ENCODE measurements around the gene COL26A1. TPM values are rescaled to one million over a fixed set of nuclear protein-coding genes. Genes with fewer than 3 reads are reported as not detected.

COL26A1 gene
- total and polyA plus RNA-seq, 2 experiments from 2014 or later: 11.6 to 19.1 TPM

DNA sequence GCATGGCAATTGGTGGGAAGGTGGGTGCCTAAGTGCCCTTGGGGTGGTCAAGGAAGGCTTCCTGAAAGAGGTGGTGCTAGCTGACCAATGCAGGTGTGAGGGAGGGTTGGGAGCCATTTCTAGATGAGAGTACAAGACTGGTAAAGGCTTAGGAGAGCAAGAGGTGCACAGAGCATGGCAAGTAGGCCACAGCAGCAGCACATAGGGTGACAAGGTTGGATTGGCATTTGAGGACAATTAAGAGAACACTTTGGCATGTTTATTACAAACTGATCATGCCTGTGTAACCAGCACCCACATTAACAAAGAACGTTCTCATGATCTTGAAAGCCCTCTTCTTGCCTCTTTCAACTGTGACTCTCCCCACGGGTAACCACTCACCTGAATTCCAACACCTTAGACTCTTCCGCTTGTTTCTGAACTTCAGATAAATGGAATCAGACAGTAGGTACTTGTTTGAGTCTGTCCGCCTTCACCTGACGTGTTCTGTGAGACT, 158.8 kb downstream of the COL26A1 start:
- Histone ChIP-seq H3K79me2 (no peaks in the 10 kb centered on the region), H3K4me1 (ENCODE audit: insufficient read depth) (peaks cover 6% of the 10 kb centered on the region), H3K36me3 (replicated peaks; ENCODE audit: insufficient read depth, low read depth) (no peaks in the 10 kb centered on the region), H3K4me2 (no peak overlapping the region), H3K4me3 (no peak overlapping the region), H3K9me3 (ENCODE audit: low read depth) (no peaks in the 10 kb centered on the region), H4K20me1 (ENCODE audit: insufficient read depth, poor library complexity, severe bottlenecking) (no peaks in the 10 kb centered on the region), H3K27ac (no peak overlapping the region), H3K27me3 (no peaks in the 10 kb centered on the region), H2AFZ (no peak overlapping the region), H3K9me2 (replicated peaks; ENCODE audit: insufficient read depth) (no peaks in the 10 kb centered on the region)
- TF ChIP-seq, protein P1, sequence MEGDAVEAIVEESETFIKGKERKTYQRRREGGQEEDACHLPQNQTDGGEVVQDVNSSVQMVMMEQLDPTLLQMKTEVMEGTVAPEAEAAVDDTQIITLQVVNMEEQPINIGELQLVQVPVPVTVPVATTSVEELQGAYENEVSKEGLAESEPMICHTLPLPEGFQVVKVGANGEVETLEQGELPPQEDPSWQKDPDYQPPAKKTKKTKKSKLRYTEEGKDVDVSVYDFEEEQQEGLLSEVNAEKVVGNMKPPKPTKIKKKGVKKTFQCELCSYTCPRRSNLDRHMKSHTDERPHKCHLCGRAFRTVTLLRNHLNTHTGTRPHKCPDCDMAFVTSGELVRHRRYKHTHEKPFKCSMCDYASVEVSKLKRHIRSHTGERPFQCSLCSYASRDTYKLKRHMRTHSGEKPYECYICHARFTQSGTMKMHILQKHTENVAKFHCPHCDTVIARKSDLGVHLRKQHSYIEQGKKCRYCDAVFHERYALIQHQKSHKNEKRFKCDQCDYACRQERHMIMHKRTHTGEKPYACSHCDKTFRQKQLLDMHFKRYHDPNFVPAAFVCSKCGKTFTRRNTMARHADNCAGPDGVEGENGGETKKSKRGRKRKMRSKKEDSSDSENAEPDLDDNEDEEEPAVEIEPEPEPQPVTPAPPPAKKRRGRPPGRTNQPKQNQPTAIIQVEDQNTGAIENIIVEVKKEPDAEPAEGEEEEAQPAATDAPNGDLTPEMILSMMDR (IDR thresholded peaks at IDR 0.05; ENCODE audit: poor library complexity): no peak
- TF ChIP-seq EZH2 (IDR thresholded peaks at IDR 0.05; ENCODE audit: borderline replicate concordance) (no peak), EZH2phosphoT487 (IDR thresholded peaks at IDR 0.05; ENCODE audit: low read depth, severe bottlenecking, unreplicated experiment) (no peak)
- 94% methylated on average over 5 of the region's 5 CpGs for WGBS (ENCODE audit: low lambda C conversion rate, missing lambda C conversion rate)
- DNase-seq (ENCODE audit: low spot score): no peak

DNA sequence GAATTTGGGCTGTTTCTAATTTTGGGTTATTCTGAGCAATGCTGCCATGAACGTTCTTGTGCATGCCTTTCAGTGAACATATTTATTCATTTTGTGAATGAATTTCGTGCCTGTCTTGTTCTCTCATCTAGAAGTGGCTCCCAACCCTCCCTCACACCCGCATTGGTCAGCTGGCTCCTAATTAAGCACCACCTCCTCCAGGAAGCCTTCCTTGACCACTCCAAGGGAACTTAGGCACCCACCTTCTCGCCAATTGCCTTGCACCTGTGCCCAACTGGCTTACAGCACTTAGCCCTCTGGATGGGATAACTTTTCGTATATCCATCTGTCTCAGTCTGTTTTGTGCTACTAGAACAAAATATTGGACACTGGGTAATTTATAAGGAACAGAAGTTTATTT, 159.3 kb downstream of the COL26A1 start:
- H4K20me1 ChIP-seq (ENCODE audit: insufficient read depth, poor library complexity, severe bottlenecking): no peaks in the 10 kb centered on the region
- H3K36me3 ChIP-seq (replicated peaks; ENCODE audit: insufficient read depth, low read depth): no peaks in the 10 kb centered on the region
- peaks cover 6% of the 10 kb centered on the region for H3K4me1 ChIP-seq (ENCODE audit: insufficient read depth)
- no peaks in the 10 kb centered on the region for H3K79me2 ChIP-seq
- H3K4me3 ChIP-seq: no peak overlapping the region
- no peak for DNase-seq (ENCODE audit: low spot score)
- H2AFZ ChIP-seq: no peak overlapping the region
- H3K4me2 ChIP-seq: no peak overlapping the region
- H3K27ac ChIP-seq: no peak overlapping the region
- WGBS (ENCODE audit: low lambda C conversion rate, missing lambda C conversion rate): 80% methylated on average over 5 of the region's 5 CpGs
- no peaks in the 10 kb centered on the region for H3K9me2 ChIP-seq (replicated peaks; ENCODE audit: insufficient read depth)
- H3K27me3 ChIP-seq: no peaks in the 10 kb centered on the region
- TF ChIP-seq EZH2phosphoT487 (IDR thresholded peaks at IDR 0.05; ENCODE audit: low read depth, severe bottlenecking, unreplicated experiment): no peak
- TF ChIP-seq, protein P1 (IDR thresholded peaks at IDR 0.05; ENCODE audit: poor library complexity): no peak
- no peak for TF ChIP-seq EZH2 (IDR thresholded peaks at IDR 0.05; ENCODE audit: borderline replicate concordance)
- no peaks in the 10 kb centered on the region for H3K9me3 ChIP-seq (ENCODE audit: low read depth)

DNA sequence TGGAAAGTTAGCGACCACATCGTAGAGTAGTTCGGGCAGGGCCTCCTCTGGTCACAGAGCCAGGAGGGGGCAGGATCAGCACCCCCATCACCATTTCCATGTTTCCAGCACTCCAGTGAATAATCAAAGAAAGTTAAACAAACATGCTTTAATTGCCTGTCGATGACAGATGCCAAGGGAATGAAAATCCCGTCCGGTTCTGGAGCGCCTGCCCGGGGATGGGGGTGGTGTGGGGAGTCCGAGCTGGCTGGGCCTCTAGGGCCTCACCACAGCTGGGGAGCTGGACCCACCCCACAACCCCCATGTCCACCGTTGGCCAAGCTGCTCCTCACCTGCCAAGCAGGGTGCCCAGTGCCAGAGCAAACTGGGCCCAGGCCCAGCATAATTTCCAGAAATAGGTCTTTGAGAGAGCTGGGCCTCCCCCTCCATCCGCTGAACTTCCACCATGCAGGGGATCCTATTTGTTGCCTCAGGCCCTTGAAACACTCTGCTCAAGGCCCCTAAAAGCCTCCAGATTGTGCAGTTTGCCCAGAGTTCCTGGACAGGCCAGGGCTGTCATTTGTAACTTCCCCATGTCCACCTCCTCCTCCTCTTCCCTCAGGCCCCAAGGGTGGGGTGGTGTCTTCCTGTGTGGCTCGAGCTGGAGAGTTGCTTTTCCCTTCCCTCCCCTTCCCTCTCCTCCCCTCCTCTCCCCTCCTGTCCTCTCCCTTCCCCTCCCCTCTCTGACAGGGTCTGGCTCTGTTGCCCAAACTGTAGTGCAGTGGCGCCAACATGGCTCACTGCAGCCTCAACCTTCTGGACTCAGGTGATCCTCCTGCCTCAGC, 165.4 kb downstream of the COL26A1 start:
- no peak for DNase-seq (ENCODE audit: low spot score)
- H3K27me3 ChIP-seq: no peaks in the 10 kb centered on the region
- H3K79me2 ChIP-seq: no peaks in the 10 kb centered on the region
- WGBS (ENCODE audit: low lambda C conversion rate, missing lambda C conversion rate): 55% methylated on average over 12 of the region's 13 CpGs
- H2AFZ ChIP-seq: no peak overlapping the region
- no peaks in the 10 kb centered on the region for H4K20me1 ChIP-seq (ENCODE audit: insufficient read depth, poor library complexity, severe bottlenecking)
- H3K9me3 ChIP-seq (ENCODE audit: low read depth): no peaks in the 10 kb centered on the region
- peak overlapping the region; percentile 53 for H3K27ac ChIP-seq
- no peak overlapping the region for H3K4me2 ChIP-seq
- TF ChIP-seq, protein P1 (IDR thresholded peaks at IDR 0.05; ENCODE audit: poor library complexity): no peak
- TF ChIP-seq EZH2 (IDR thresholded peaks at IDR 0.05; ENCODE audit: borderline replicate concordance): no peak
- no peak for TF ChIP-seq EZH2phosphoT487 (IDR thresholded peaks at IDR 0.05; ENCODE audit: low read depth, severe bottlenecking, unreplicated experiment)
- H3K9me2 ChIP-seq (replicated peaks; ENCODE audit: insufficient read depth): no peaks in the 10 kb centered on the region
- no peaks in the 10 kb centered on the region for H3K4me1 ChIP-seq (ENCODE audit: insufficient read depth)
- no peak overlapping the region for H3K4me3 ChIP-seq
- H3K36me3 ChIP-seq (replicated peaks; ENCODE audit: insufficient read depth, low read depth): no peaks in the 10 kb centered on the region
